M059J (cell line): ENCODE results near the gene FZR1. TPM values are rescaled to one million over a fixed set of nuclear protein-coding genes. Genes with fewer than 3 reads are reported as not detected.

ENCODE experiments used
- total RNA-seq: library from RNA; depleted of rRNA; stranded (reverse); fragments of >200 nt; shearing (Covaris generic); gene quantifications from 2 replicates; pipeline ENCODE4 v1.2.3, GENCODE V29; 2014; rRNA removed

FZR1 gene
- total RNA-seq, 1 experiment from 2014 or later: 56.5 TPM

Other genes with a start within 250 kb of the FZR1 start
- gene NFIC, start 139.7 kb upstream of the FZR1 start, total RNA-seq: 26.5 and 56.9 TPM in 2 replicates
- gene SMIM24, start 25.8 kb upstream of the FZR1 start, total RNA-seq: not detected in 2 replicates
- gene SMIM44, start 22.9 kb upstream of the FZR1 start, total RNA-seq: not detected in 2 replicates
- 6.9 and 16.4 TPM in 2 replicates for gene DOHH, start 5.6 kb upstream of the FZR1 start, total RNA-seq
- gene TEKTIP1, start 32.9 kb downstream of the FZR1 start, total RNA-seq: not detected in 2 replicates
- gene MFSD12, start 51.3 kb downstream of the FZR1 start, total RNA-seq: 50.7 and 105 TPM in 2 replicates
- 112 and 151 TPM in 2 replicates for gene HMG20B, start 66.6 kb downstream of the FZR1 start, total RNA-seq
- gene GIPC3, start 79.2 kb downstream of the FZR1 start, total RNA-seq: not detected in 2 replicates
- 0.59 TPM in 1 of 2 replicates, not detected in the other for gene TBXA2R, start 100.6 kb downstream of the FZR1 start, total RNA-seq
- 13.7 and 31.1 TPM in 2 replicates for gene CACTIN, start 120.5 kb downstream of the FZR1 start, total RNA-seq
- 11.4 and 15.8 TPM in 2 replicates for gene PIP5K1C, start 194.2 kb downstream of the FZR1 start, total RNA-seq
- gene TJP3, start 202.1 kb downstream of the FZR1 start, total RNA-seq: 0.30 and 0.49 TPM in 2 replicates